CD1c-positive myeloid dendritic cell (primary cell): ENCODE results near the gene CERS1.

Experiments
- DNase-seq: peaks from one replicate; pipeline ENCODE4 v3.0.0-alpha.2; 2016; ENCODE audit errors: extremely low spot score

Gene CERS1

GRCh38 chr19:18856385-18857126 is 39.4 kb downstream of the CERS1 start:
- no peak for DNase-seq

- DNase-seq, result no peak
These were observed 40.1 kb downstream of the CERS1 start for GRCh38 chr19:18855647-18856384.

- DNase-seq, result no peak
These were observed 41.0 kb downstream of the CERS1 start for GRCh38 chr19:18854982-18855381.

GRCh38 chr19:18853755-18854427 is 42.1 kb downstream of the CERS1 start:
- DNase-seq, result no peak

- no peak for DNase-seq
These were observed 43.3 kb downstream of the CERS1 start for GRCh38 chr19:18852648-18853047.

- no peak for DNase-seq
These were observed 44.2 kb downstream of the CERS1 start for GRCh38 chr19:18851673-18852325.

- no peak for DNase-seq
These were observed 45.2 kb downstream of the CERS1 start for GRCh38 chr19:18850471-18851375.

GRCh38 chr19:18849838-18850400 is 46.0 kb downstream of the CERS1 start:
- no peak for DNase-seq

GRCh38 chr19:18848878-18849661 is 46.9 kb downstream of the CERS1 start:
- peak; percentile 89 for DNase-seq

GRCh38 chr19:18847549-18848463 is 48.2 kb downstream of the CERS1 start:
- no peak for DNase-seq

- DNase-seq, result peak; percentile 76
These were observed 49.0 kb downstream of the CERS1 start for GRCh38 chr19:18846862-18847548.

GRCh38 chr19:18845961-18846360 is 50.0 kb downstream of the CERS1 start:
- no peak for DNase-seq

- DNase-seq, result no peak
These were observed 51.1 kb downstream of the CERS1 start for GRCh38 chr19:18844806-18845329.

GRCh38 chr19:18843960-18844359 is 52.0 kb downstream of the CERS1 start:
- DNase-seq, result no peak

GRCh38 chr19:18842166-18842565 is 53.8 kb downstream of the CERS1 start:
- no peak for DNase-seq

- DNase-seq, result no peak
These were observed 54.6 kb downstream of the CERS1 start for GRCh38 chr19:18841400-18841799.

- DNase-seq, result no peak
These were observed 55.4 kb downstream of the CERS1 start for GRCh38 chr19:18840288-18841267.
